IMR-90 (cell line): ENCODE results near the gene ID2. TPM values are rescaled to one million over a fixed set of nuclear protein-coding genes. Genes with fewer than 3 reads are reported as not detected.

Source experiments
- ATAC-seq: fragments of 200-7000 bp; cut with Tn5 transposase; 2 replicates; pipeline ENCODE4 v1.9.1; 2020; ENCODE audit warnings: low read depth, mild to moderate bottlenecking, moderate library complexity
- BruUV-seq: library from RNA; stranded (reverse); fragments of 400-500 nt; replicated peaks from 2 replicates; lab custom pipeline; 2021; lab: Mats Ljungman, UMichigan
- CTCF ChIA-PET: fragments of 300-600 bp; formaldehyde crosslinking; extraction: SDS; loops from one replicate; lab custom pipeline; 2021; ENCODE audit warnings: antibody characterized with exemption; lab: Yijun Ruan, JAX
- POLR2A ChIA-PET: fragments of 300-600 bp; sonication (Branson Sonifier 250); formaldehyde crosslinking; loops from one replicate; lab custom pipeline; 2022; ENCODE audit warnings: antibody characterized with exemption; ENCODE audit not compliant: unreplicated experiment; lab: Charles Lee
- DNase-seq: peaks from one replicate; pipeline ENCODE4 v3.0.0; 2013
- H2AFZ ChIP-seq: replicated peaks from 2 replicates; pipeline ENCODE3; 2013; ENCODE audit warnings: low read length, mild to moderate bottlenecking; ENCODE audit not compliant: poor library complexity
- H2AK5ac ChIP-seq: 2 replicates; pipeline ENCODE4 v1.6.1; 2013; ENCODE audit warnings: low read depth, low read length, inconsistent platforms
- H2AK9ac ChIP-seq: replicated peaks from 2 replicates; pipeline ENCODE3; 2013; ENCODE audit warnings: mild to moderate bottlenecking, low read depth, low read length, moderate library complexity; ENCODE audit not compliant: poor library complexity
- H2BK120ac ChIP-seq: 2 replicates; pipeline ENCODE4 v1.6.1; 2013; ENCODE audit warnings: low read depth, low read length, inconsistent platforms
- H2BK15ac ChIP-seq: 3 replicates; pipeline ENCODE4 v1.6.1; 2013; ENCODE audit warnings: low read depth, low read length, inconsistent platforms
- H2BK20ac ChIP-seq: 2 replicates; pipeline ENCODE4 v1.6.1; 2013; ENCODE audit warnings: low read depth, mild to moderate bottlenecking, inconsistent platforms, low read length, moderate library complexity
- H2BK5ac ChIP-seq: 2 replicates; pipeline ENCODE4 v1.6.1; 2013; ENCODE audit warnings: mild to moderate bottlenecking, low read depth, low read length, inconsistent platforms; ENCODE audit not compliant: poor library complexity, severe bottlenecking
- H3K14ac ChIP-seq: replicated peaks from 2 replicates; pipeline ENCODE4 v1.6.1; 2013; ENCODE audit warnings: low read depth, low read length, inconsistent platforms
- H3K18ac ChIP-seq: 2 replicates; pipeline ENCODE4 v1.6.1; 2013; ENCODE audit warnings: low read depth, low read length, control low read depth
- H3K23ac ChIP-seq: 2 replicates; pipeline ENCODE4 v1.6.1; 2013; ENCODE audit warnings: low read depth, low read length, inconsistent platforms
- H3K27ac ChIP-seq: 2 replicates; pipeline ENCODE4 v1.5.1; 2013; ENCODE audit warnings: mild to moderate bottlenecking, control low read depth, low read length; ENCODE audit not compliant: insufficient read depth
- H3K27me3 ChIP-seq: 2 replicates; pipeline ENCODE4 v1.6.1; 2013; ENCODE audit warnings: low read length; ENCODE audit not compliant: control insufficient read depth, insufficient read depth
- H3K36me3 ChIP-seq: 2 replicates; pipeline ENCODE4 v1.6.1; 2013; ENCODE audit warnings: low read length, mixed read lengths; ENCODE audit not compliant: control insufficient read depth, insufficient read depth
- H3K4ac ChIP-seq: 2 replicates; pipeline ENCODE4 v1.6.1; 2013; ENCODE audit warnings: low read depth, low read length, inconsistent platforms
- H3K4me1 ChIP-seq: 2 replicates; pipeline ENCODE4 v1.6.1; 2013; ENCODE audit warnings: low read length, mixed read lengths; ENCODE audit not compliant: control insufficient read depth, insufficient read depth
- H3K4me2 ChIP-seq: 2 replicates; pipeline ENCODE4 v1.6.1; 2013; ENCODE audit warnings: low read depth, mild to moderate bottlenecking, control low read depth, low read length, moderate library complexity
- H3K4me3 ChIP-seq: 2 replicates; pipeline ENCODE4 v1.5.1; 2013; ENCODE audit warnings: low read depth, mild to moderate bottlenecking, control low read depth, low read length, moderate library complexity; ENCODE audit not compliant: insufficient read depth
- H3K56ac ChIP-seq: 2 replicates; pipeline ENCODE4 v1.6.1; 2013; ENCODE audit warnings: low read length, inconsistent platforms; ENCODE audit not compliant: insufficient read depth; ENCODE audit errors: extremely low read depth
- H3K79me1 ChIP-seq, 2 experiments: 2 replicates each; pipeline ENCODE4 v1.6.1; 2013; ENCODE audit warnings: low read length in 2 of 2, inconsistent platforms in 1 of 2, low read depth in 1 of 2
- H3K9ac ChIP-seq: 2 replicates; pipeline ENCODE4 v1.6.1; 2013; ENCODE audit warnings: low read depth, low read length, control low read depth
- H3K9me1 ChIP-seq: 2 replicates; pipeline ENCODE4 v1.6.1; 2013; ENCODE audit warnings: low read length, inconsistent platforms; ENCODE audit not compliant: insufficient read depth
- H3K9me3 ChIP-seq: 2 replicates; pipeline ENCODE4 v1.6.1; 2013; ENCODE audit warnings: low read length; ENCODE audit not compliant: control insufficient read depth, insufficient read depth
- H4K20me1 ChIP-seq: 2 replicates; pipeline ENCODE4 v1.6.1; 2013; ENCODE audit warnings: low read length, inconsistent platforms; ENCODE audit not compliant: insufficient read depth
- H4K5ac ChIP-seq: 2 replicates; pipeline ENCODE4 v1.6.1; 2013; ENCODE audit warnings: mild to moderate bottlenecking, low read depth, low read length, control low read depth
- H4K8ac ChIP-seq, 2 experiments: 2 replicates each; pipeline ENCODE4 v1.6.1; 2013; ENCODE audit warnings: low read depth in 2 of 2, low read length in 2 of 2, control low read depth in 1 of 2, inconsistent platforms in 1 of 2
- H4K91ac ChIP-seq: 2 replicates; pipeline ENCODE4 v1.6.1; 2013; ENCODE audit warnings: low read depth, low read length, inconsistent platforms; ENCODE audit not compliant: insufficient read depth
- RFX5 ChIP-seq: IDR thresholded peaks from 2 replicates; pipeline ENCODE4 v1.8.0; 2012; ENCODE audit warnings: low read depth, mild to moderate bottlenecking, low read length, moderate library complexity
- SMC3 ChIP-seq: fragments of 150-350 bp; IDR thresholded peaks from 2 replicates; pipeline ENCODE4 v1.6.1; 2016; ENCODE audit warnings: low read depth, mild to moderate bottlenecking, antibody characterized with exemption, low read length, moderate library complexity
- whole genome bisulfite sequencing, 2 experiments: methylation state at CpG; one replicate each; pipeline versions ENCODE4 v1.1.5 to v1.1.7; 2013; ENCODE audit warnings: missing lambda C conversion rate in 2 of 2; ENCODE audit not compliant: insufficient read length in 1 of 2; ENCODE audit errors: extremely low coverage in 2 of 2; 5-methylcytosine and 5-hydroxymethylcytosine counted together
- dilution Hi-C: fragments of 300-500 bp; cut with HindIII; formaldehyde crosslinking; loops from one replicate; pipeline ENCODE4 v1.14.3; 2018; ENCODE audit warnings: low sequenced_read_pairs; ENCODE audit not compliant: unreplicated experiment
- in situ Hi-C: fragments of 300-500 bp; cut with MboI; formaldehyde crosslinking; loops from 3 replicates; pipeline ENCODE4 v1.14.3; 2019; ENCODE audit warnings: low sequenced_read_pairs, inconsistent platforms, mixed read lengths
- intact Hi-C: fragments of 100-400 bp; cut with micrococcal nuclease; formaldehyde crosslinking; loops from 2 replicates; pipeline ENCODE4 v1.10.0; 2022
- polyA plus RNA-seq, 3 experiments: library from polyadenylated mRNA; depleted of rRNA; stranded (reverse); fragments of >200 nt; gene quantifications; 2 replicates each; pipeline ENCODE4 v1.2.3, GENCODE V29; 2012; ENCODE audit warnings: low replicate concordance in 1 of 3
- total RNA-seq: library from RNA; depleted of rRNA; stranded (reverse); fragments of >200 nt; gene quantifications from 2 replicates; pipeline ENCODE4 v1.2.3, GENCODE V29; 2012
- TF ChIP-seq, protein P1 (sequence below): fragments of 150-350 bp; IDR thresholded peaks from 2 replicates; pipeline ENCODE4 v1.6.1; 2017; ENCODE audit warnings: mild to moderate bottlenecking, antibody characterized with exemption, low read length, low read depth

Gene ID2
- total and polyA plus RNA-seq, 2 of the 4 experiments (the other 2 are of a cell fraction) = 264 to 389 TPM

DNA sequence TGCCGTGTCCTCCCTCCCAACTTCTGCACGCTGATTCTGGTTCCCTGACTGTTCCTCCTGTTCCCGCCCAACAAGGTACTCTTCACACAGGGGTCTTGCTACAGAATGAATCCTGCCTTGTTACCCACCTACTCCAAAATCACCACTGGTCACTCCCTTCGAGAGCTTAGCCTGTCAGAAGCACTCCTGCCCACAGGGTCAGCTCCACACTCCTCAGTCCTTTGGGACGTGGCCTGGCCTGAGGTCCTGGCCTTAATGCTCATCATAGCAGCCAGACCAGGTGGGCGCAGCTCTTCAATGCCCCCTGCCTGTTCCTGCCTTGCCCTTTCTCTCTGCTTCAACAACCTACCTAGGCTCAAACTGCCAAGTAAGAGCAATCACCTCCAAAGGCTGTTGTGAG, 27.8 kb upstream of the ID2 start:
- Histone ChIP-seq H3K18ac (no peak overlapping the region), H3K4ac (no peak overlapping the region), H4K5ac (no peak overlapping the region), H3K9me1 (no peaks in the 10 kb centered on the region; the same call in 1 of the 2 replicates), H3K79me1 (no peaks in the 10 kb centered on the region), H2AK5ac (no peak overlapping the region; the same call in 1 of the 2 replicates), H3K4me1 (peaks cover 4% of the 10 kb centered on the region), H3K27ac (no peak overlapping the region), H2BK120ac (no peak overlapping the region), H4K91ac (no peak overlapping the region), H3K14ac (no peak overlapping the region), H3K9me3 (no peaks in the 10 kb centered on the region), H3K4me3 (no peak overlapping the region), H3K9ac (no peak overlapping the region), H2AK9ac (no peak overlapping the region), H4K8ac (no peak overlapping the region), H3K36me3 (no peaks in the 10 kb centered on the region), H2BK15ac (no peak overlapping the region), H2AFZ (no peak overlapping the region), H4K20me1 (no peaks in the 10 kb centered on the region), H3K23ac (no peak overlapping the region), H2BK20ac (no peak overlapping the region), H3K56ac (no peak overlapping the region), H3K4me2 (no peak overlapping the region), H2BK5ac (no peak overlapping the region), H3K27me3 (no peaks in the 10 kb centered on the region; the same call in 1 of the 2 replicates)
- no peak for DNase-seq
- TF ChIP-seq SMC3 (no peak), RFX5 (no peak)
- TF ChIP-seq, protein P1, sequence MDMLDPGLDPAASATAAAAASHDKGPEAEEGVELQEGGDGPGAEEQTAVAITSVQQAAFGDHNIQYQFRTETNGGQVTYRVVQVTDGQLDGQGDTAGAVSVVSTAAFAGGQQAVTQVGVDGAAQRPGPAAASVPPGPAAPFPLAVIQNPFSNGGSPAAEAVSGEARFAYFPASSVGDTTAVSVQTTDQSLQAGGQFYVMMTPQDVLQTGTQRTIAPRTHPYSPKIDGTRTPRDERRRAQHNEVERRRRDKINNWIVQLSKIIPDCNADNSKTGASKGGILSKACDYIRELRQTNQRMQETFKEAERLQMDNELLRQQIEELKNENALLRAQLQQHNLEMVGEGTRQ = no peak
- ATAC-seq = no peak
- intact Hi-C loops = no loop called here
- in situ Hi-C loops = no loop called here
- no TSS peak for BruUV-seq
- ChIA-PET CTCF (interaction anchor here (0.6 kb wide), 1 partner anchor 456 kb away, joined by 6 read pairs; no protein-coding TSS in a partner anchor), POLR2A (no interaction called here)
- 100% methylated on average over 1 of the region's 6 CpGs; no CpG with 5 or more reads in 1 of the 2 experiments for WGBS, 2 experiments
- dilution Hi-C loops = no loop called here
